Neural progenitor cell (in vitro differentiated cells): ENCODE results near the gene ATOSB. TPM values are rescaled to one million over a fixed set of nuclear protein-coding genes. Genes with fewer than 3 reads are reported as not detected.

Experiments
- DNase-seq: peaks from one replicate; pipeline ENCODE4 v3.0.0-alpha.2; 2016; ENCODE audit warnings: low spot score
- H2AFZ ChIP-seq: fragments of 200-600 bp; sonication (generic); replicated peaks from 2 replicates; pipeline ENCODE4 v1.6.1; 2016; ENCODE audit warnings: antibody characterized with exemption
- H3F3A ChIP-seq: fragments of 200-600 bp; sonication (generic); 2 replicates; pipeline ENCODE4 v1.6.1; 2016; ENCODE audit warnings: antibody characterized with exemption, low read depth
- H3K27ac ChIP-seq: fragments of 200-600 bp; sonication (generic); 2 replicates; pipeline ENCODE4 v1.5.1; 2016; ENCODE audit warnings: mild to moderate bottlenecking
- H3K27me3 ChIP-seq: fragments of 200-600 bp; sonication (generic); 2 replicates; pipeline ENCODE4 v1.6.1; 2016; ENCODE audit warnings: mild to moderate bottlenecking, moderate library complexity
- H3K36me3 ChIP-seq: fragments of 200-600 bp; sonication (generic); 2 replicates; pipeline ENCODE4 v1.5.1; 2016
- H3K4me1 ChIP-seq: fragments of 200-600 bp; sonication (generic); 2 replicates; pipeline ENCODE4 v1.6.1; 2016; ENCODE audit warnings: mixed run types
- H3K4me2 ChIP-seq: fragments of 200-600 bp; sonication (generic); 2 replicates; pipeline ENCODE4 v1.6.1; 2016
- H3K4me3 ChIP-seq: fragments of 200-600 bp; sonication (generic); 2 replicates; pipeline ENCODE4 v1.5.1; 2016
- H3K79me2 ChIP-seq: fragments of 200-600 bp; sonication (generic); 2 replicates; pipeline ENCODE4 v1.6.1; 2016; ENCODE audit warnings: low read depth
- H3K9ac ChIP-seq: fragments of 200-600 bp; sonication (generic); 2 replicates; pipeline ENCODE4 v1.6.1; 2016
- H3K9me3 ChIP-seq: fragments of 200-600 bp; sonication (generic); 2 replicates; pipeline ENCODE4 v1.5.1; 2016; ENCODE audit warnings: low read depth
- H4K20me1 ChIP-seq: fragments of 200-600 bp; sonication (generic); 2 replicates; pipeline ENCODE4 v1.6.1; 2016; ENCODE audit warnings: low read depth
- H3K27ac Mint-ChIP-seq: 3 replicates; pipeline ENCODE4 v1.8.0; 2021; ENCODE audit warnings: mixed read lengths
- H3K27me3 Mint-ChIP-seq: 2 replicates; pipeline ENCODE4 v1.8.0; 2022; ENCODE audit warnings: low read depth, mild to moderate bottlenecking, inconsistent platforms, moderate library complexity, mixed read lengths; ENCODE audit not compliant: insufficient read depth
- H3K36me3 Mint-ChIP-seq: 3 replicates; pipeline ENCODE4 v1.8.0; 2021; ENCODE audit warnings: mixed read lengths
- H3K4me1 Mint-ChIP-seq: 3 replicates; pipeline ENCODE4 v1.8.0; 2021; ENCODE audit warnings: mixed read lengths
- H3K4me3 Mint-ChIP-seq: 3 replicates; pipeline ENCODE4 v1.8.0; 2021; ENCODE audit warnings: mild to moderate bottlenecking, moderate library complexity, mixed read lengths
- H3K9me3 Mint-ChIP-seq: 3 replicates; pipeline ENCODE4 v1.8.0; 2020; ENCODE audit warnings: mixed read lengths
- CTCF ChIP-seq: fragments of 200-600 bp; sonication (generic); IDR thresholded peaks from 2 replicates; pipeline ENCODE4 v1.5.1; 2017; ENCODE audit warnings: antibody characterized with exemption, mild to moderate bottlenecking
- EZH2 ChIP-seq: fragments of 200-600 bp; sonication (generic); IDR thresholded peaks from 2 replicates; pipeline ENCODE4 v1.6.1; 2017; ENCODE audit warnings: antibody characterized with exemption, mild to moderate bottlenecking, moderate library complexity
- EZH2phosphoT487 ChIP-seq: fragments of 200-600 bp; sonication (generic); IDR thresholded peaks from 2 replicates; pipeline ENCODE4 v1.6.1; 2017; ENCODE audit warnings: antibody characterized with exemption
- total RNA-seq: library from RNA; depleted of rRNA; stranded (reverse); fragments of >200 nt; gene quantifications from 2 replicates; pipeline ENCODE4 v1.2.3, GENCODE V29; 2015; ENCODE audit warnings: low replicate concordance

ATOSB gene
- total RNA-seq, 1 donor from 2014 or later = 8.5 TPM

DNA sequence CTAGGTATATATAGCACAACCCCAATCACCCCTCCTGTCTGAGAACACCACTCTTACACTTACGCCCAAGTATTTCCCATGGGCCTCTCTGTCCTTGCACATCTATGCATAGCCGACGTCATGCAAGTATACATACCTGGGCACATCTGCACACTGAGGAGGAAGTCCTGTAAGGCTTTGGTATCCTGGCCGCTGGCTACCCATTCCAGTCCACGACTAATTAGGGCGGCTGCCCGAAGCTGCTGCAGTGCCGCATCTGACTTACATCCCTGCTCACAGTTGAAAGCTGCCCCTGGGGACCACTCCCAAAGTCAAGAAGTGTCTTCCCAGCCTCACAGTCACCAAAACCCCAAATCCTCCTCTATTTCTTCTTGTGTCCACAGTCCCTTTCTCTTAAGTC is 40.9 kb downstream of the ATOSB start:
- Histone ChIP-seq H3K9me3 (no peaks in the 10 kb centered on the region), H3F3A (peaks cover 27% of the 10 kb centered on the region), H3K4me3 (no peak overlapping the region), H3K36me3 (no peaks in the 10 kb centered on the region), H3K4me1 (peaks cover 27% of the 10 kb centered on the region), H3K27ac (no peak overlapping the region), H3K9ac (no peak overlapping the region), H3K27me3 (no peaks in the 10 kb centered on the region), H3K79me2 (peaks cover 56% of the 10 kb centered on the region), H4K20me1 (peaks cover 27% of the 10 kb centered on the region), H3K4me2 (no peak overlapping the region), H2AFZ (no peak overlapping the region)
- H3K27ac Mint-ChIP-seq = no peak overlapping the region
- H3K27me3 Mint-ChIP-seq = peaks cover 7% of the 10 kb centered on the region
- peaks cover 47% of the 10 kb centered on the region for H3K4me1 Mint-ChIP-seq
- no peaks in the 10 kb centered on the region for H3K9me3 Mint-ChIP-seq
- TF ChIP-seq EZH2 = no peak
- TF ChIP-seq EZH2phosphoT487 = no peak
- no peak for TF ChIP-seq CTCF
- peaks cover 32% of the 10 kb centered on the region for H3K36me3 Mint-ChIP-seq
- no peak for DNase-seq
- no peak overlapping the region for H3K4me3 Mint-ChIP-seq

GRCh38 chr9:35074141-35074540 is 41.5 kb downstream of the ATOSB start:
- Mint-ChIP-seq H3K9me3 (no peaks in the 10 kb centered on the region), H3K27me3 (peaks cover 7% of the 10 kb centered on the region), H3K4me3 (no peak overlapping the region), H3K4me1 (peaks cover 50% of the 10 kb centered on the region), H3K27ac (no peak overlapping the region), H3K36me3 (peaks cover 33% of the 10 kb centered on the region)
- H3K4me1 ChIP-seq = peaks cover 27% of the 10 kb centered on the region
- no peak overlapping the region for H3K4me3 ChIP-seq
- peak overlapping the region; percentile 94 for H3K27ac ChIP-seq
- H4K20me1 ChIP-seq = peaks cover 33% of the 10 kb centered on the region
- no peaks in the 10 kb centered on the region for H3K9me3 ChIP-seq
- peaks cover 27% of the 10 kb centered on the region for H3F3A ChIP-seq
- H3K27me3 ChIP-seq = no peaks in the 10 kb centered on the region
- TF ChIP-seq EZH2phosphoT487 (no peak), EZH2 (no peak), CTCF (no peak)
- no peak for DNase-seq
- no peak overlapping the region for H3K4me2 ChIP-seq
- H3K79me2 ChIP-seq = peaks cover 59% of the 10 kb centered on the region
- no peak overlapping the region for H2AFZ ChIP-seq
- H3K9ac ChIP-seq = no peak overlapping the region
- no peaks in the 10 kb centered on the region for H3K36me3 ChIP-seq

DNA sequence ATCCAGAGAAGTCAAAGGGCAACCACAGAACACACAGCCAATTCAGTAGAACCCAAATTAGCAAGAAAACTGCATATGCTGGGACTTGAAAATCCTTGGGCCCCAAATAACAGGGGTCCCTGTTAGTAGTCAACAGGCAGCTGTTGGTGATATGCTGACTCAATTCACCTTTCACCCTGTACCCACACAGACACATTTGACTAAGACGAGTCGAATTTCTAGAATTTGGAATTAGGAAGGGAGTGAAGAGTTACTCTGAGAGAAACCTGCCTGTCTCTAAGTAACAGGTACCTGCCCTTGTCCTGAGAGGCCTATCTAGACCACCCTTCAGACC is 42.4 kb downstream of the ATOSB start:
- peaks cover 59% of the 10 kb centered on the region for H3K79me2 ChIP-seq

More for the DNA sequence above, 42.4 kb downstream of the ATOSB start:
- H3K27ac ChIP-seq = peak overlapping the region; percentile 94
- no peaks in the 10 kb centered on the region for H3K36me3 ChIP-seq
- H3K9me3 Mint-ChIP-seq = no peaks in the 10 kb centered on the region
- H3K4me1 Mint-ChIP-seq = peaks cover 49% of the 10 kb centered on the region
- peaks cover 40% of the 10 kb centered on the region for H3K36me3 Mint-ChIP-seq
- peaks cover 27% of the 10 kb centered on the region for H3F3A ChIP-seq
- peak overlapping the region; percentile 94 for H3K27ac Mint-ChIP-seq
- H3K9me3 ChIP-seq = no peaks in the 10 kb centered on the region
- peaks cover 36% of the 10 kb centered on the region for H4K20me1 ChIP-seq
- H3K9ac ChIP-seq = peak overlapping the region; percentile 33
- peak overlapping the region; percentile 96 for H3K4me3 Mint-ChIP-seq
- peak overlapping the region; percentile 56 for H3K4me2 ChIP-seq
- H3K27me3 ChIP-seq = no peaks in the 10 kb centered on the region
- peaks cover 21% of the 10 kb centered on the region for H3K4me1 ChIP-seq
- H2AFZ ChIP-seq = no peak overlapping the region
- TF ChIP-seq EZH2phosphoT487 = no peak
- TF ChIP-seq CTCF = no peak
- no peak for TF ChIP-seq EZH2
- peak overlapping the region; percentile 9 for H3K4me3 ChIP-seq
- peaks cover 7% of the 10 kb centered on the region for H3K27me3 Mint-ChIP-seq
- DNase-seq = no peak
